Kidney capillary endothelial cell (primary cell): ENCODE data around the gene PHETA1.
A peak's percentile ranks its signal among the peaks of the same experiment; 100 is the strongest.
"Not testable (repeated sequence)": the region's sequence is repeated elsewhere in the genome, so short reads cannot be mapped to it uniquely, and the experiment has no call there.

Experiments used
- DNase-seq: peaks from one replicate; pipeline ENCODE4 v3.0.0-alpha.2; 2018; ENCODE audit warnings: low spot score

The PHETA1 gene

DNA sequence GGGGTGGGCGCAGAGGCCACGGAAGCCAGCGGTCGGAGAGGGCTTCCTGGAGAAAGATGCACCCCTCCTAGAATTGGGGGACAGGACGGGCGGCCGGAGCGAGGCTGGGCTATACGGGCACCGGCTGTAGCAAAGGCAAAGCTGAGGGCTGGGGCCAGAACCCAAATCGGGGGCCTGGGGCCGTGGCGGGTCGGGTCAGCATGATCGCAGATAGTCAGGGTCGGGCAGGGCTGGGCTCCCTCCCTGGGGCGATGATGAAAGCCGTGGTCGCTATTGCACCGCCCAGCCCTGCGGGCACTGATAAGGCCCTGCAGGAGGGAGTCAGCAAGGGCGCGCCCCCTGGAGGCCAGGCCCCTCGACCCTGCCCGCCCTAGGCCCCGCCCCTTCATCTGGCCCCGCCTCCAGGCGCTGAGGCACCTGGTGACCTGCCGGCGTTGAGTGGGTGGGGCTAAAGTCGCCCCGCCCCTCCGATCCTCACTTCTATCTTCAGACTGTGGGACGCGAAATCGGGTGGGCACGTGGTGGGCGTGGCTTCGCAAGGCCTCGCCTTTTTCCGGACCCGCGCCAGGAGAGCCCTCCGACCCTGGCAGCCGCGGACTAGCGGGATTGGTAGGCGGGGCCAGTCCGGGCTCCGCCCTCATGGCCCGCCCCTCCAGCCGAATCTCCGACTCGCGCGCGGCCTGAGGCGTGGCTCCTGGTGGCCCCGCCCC is 36.4 kb upstream of the PHETA1 start:
- DNase-seq = peak; percentile 97

DNA sequence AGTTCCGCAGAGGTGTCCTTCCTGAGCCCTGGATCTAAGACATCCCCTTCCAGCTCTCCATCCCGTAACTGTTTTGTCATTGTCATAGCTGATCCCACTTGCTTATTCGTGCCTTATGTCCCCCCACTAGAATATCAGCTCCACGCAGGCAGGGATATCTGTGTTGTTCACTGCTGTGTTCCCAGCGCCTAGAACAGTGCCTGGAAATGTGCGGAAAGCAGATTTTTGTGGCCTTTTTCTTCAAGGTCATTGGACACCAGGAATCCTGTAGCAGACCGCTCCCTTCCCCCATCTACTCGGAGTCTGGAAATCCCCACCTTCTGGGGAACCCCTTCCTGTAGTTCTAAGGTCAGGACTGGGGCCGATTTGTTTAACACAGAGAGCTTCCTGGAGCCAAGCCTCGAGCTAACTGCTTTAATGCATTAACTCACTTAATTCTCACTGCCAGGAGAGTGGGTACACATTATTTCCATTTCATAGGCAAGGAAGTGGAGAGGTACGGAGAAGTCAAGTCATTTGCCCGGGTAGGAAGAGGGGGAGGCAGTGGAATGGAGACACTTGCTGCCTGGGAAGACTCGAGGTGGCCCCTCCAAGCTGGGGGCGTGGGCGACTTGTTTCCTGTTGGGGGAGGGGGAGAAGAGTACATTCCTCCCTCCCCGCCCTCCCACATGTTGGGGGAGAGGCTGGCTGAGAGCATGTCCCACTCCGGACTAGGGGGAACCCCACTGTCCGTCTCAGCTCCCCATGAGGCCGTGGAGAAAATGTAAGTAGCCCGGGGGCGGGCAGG is 35.7 kb upstream of the PHETA1 start:
- no peak for DNase-seq

DNA sequence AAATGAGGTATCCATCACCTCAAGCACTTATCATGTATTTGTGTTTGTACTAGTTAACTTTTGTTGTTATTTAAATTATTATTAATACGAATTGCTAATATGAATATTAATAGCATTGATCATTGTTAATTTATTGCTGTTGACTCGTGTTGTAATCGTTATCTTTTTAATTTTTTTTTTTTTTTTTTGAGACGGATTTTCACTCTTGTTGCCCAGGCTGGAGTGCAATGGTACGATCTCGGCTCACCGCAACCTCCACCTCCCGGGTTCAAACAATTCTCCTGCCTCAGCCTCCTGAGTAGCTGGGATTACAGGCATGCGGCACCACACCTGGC is 33.6 kb upstream of the PHETA1 start:
- DNase-seq = not testable (repeated sequence)

DNA sequence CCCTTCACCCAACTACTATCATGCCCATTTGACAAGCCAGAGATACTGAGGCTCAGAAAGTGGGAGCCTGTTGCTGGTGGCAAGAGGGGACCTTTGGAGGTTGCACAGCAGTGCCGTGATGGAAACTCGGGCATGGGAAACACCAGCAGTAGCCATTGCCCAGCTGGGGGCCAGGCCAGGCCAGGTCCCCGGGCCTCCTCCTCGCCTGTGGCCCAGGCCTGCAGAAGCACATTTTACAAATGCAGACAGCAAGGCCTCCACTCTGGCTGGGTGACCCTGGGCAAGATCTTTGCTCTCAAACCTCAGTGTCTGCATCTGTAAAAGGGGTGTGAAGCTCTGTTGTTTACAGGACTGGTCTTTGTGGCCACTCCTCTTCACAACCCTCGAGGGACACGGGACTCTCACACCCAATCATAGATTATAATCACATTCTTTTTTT is 32.3 kb upstream of the PHETA1 start:
- no peak for DNase-seq

DNA sequence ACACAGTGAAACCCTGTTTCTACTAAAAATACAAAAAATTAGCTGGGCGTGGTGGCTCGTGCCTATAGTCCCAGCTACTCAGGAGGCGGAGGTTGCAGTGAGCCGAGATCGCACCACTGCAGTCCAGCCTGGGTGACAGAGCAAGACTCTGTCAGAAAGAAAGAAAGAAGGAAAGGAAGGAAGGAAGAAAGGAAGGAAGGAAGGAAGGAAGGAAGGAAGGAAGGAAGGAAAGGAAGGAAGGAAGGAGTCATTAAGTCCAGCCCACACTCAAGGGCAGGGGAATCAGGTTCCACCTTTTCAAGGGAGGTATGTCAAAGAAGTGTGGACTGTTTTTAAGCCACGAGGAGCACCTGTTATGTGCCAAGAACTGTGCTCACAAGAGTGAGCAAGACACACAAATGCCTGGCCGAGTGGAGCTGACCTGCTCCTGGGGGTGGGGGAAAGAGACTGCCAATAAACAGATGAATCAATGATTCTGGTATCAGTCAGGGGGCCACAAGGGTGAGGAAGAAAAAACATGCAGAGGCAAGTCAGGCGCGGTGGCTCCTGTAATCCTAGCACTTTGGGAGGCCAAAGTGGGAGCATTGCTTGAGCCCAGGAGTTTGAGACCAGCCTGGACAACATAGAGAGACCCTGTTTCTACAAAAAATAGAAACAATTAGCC is 31.0 kb upstream of the PHETA1 start:
- not testable (repeated sequence) for DNase-seq

DNA sequence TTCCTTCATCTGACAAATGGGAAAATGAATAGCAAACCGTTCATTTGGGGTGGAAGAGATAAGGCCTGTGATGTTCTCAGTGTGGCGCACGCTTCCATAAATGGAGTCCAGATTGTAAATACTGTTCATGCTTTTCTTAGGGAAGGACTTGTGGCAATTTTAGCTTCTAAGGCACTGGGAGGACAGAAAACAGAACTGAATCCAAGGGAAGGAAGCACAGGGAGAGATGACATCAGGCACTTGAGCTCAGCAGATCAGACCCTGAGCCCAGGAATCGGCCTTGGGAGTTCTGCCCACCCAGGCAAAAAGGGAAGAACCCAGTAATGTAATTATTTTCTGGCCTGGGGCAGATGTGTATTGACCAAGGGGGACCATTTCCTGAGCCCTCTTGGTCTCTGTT is 29.6 kb upstream of the PHETA1 start:
- DNase-seq = no peak

DNA sequence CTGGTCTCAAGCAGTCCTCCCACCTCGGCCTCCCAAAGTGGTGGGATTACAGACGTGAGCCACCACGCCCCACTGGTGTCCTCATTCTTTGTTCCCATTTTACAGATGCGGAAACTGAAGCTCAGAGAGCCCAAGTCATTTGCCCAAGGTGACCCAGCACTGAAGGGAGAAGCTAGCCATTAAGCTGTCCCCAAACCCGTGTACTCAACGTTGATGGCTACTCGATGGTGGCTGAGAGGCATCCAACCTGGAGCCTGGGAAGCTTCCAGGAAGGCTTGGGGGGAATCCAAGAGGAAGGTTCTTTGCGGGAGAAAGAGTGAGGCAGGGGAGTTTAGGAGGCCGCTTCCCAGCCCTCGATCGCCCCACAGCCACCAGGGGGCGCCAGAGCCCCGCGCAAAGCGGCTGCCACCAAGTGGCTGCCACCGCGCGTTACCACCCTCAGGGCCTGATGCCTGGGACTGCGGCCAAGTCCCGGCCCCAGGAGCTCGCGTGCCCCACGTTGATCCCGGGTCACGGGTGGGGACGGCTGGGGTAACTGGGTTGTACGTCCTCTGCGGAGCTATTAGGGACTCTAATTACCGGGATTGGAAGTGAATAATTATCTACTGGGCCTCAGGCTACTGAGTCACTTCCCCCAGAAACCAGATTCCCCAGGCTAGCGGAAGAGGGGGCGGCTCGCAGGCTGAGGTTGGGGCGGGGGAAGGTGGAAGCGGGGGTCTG is 28.0 kb upstream of the PHETA1 start:
- peak; percentile 89 for DNase-seq

DNA sequence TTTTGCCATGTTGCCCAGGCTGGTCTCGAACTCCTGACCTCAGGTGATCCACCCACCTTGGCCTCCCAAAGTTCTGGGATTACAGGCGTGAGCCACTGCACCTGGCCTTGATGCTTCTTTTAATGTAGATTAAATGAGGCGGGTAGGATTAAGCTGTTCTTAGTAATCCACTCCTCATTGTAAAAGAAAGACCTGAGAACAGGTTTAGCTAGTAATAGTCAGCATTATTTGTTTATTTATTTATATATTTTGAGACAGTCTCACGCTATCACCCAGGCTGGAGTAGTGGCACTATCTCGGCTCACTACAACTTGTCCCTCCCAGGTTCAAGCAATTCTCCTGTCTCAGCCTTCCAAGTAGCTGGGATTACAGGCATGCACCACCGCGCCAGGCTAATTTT is 27.4 kb upstream of the PHETA1 start:
- not testable (repeated sequence) for DNase-seq

DNA sequence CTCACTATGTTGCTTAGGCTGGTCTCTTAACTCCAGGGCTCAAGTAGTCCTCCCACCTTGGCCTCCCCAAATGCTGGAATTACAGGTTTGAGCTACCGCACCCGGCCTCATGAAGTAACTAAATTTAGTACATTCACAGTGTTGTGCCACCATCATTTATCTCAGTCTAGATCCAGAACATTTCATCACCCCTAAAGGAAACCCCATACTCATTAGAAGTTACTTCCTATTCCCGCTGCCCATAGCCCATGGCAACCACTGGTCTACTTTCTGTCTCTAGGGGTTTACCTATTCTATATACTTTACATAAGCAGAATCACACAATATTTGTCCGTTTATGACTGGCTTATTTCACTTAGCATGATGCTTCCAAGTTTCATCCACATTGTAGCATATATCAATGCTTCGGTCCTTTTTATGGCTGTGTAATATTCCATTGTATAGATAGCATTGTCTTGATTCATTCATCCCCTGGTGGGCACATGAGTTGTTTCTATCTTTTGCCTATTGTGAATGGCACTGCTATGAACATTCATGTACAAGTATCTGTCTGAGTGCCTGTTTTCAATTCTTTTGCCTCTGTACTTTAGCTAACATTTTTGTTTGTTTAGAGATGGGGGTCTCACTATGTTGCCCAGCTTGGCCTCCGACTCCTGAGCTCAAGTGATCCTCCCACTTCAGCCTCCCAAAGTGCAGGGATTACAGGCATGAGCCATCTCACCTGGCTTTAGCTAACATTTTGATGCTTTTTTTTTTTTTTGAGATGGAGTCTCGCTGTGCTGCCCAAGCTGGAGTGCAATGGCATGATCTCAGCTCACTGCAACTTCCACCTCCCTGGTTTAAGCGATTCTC is 26.7 kb upstream of the PHETA1 start:
- DNase-seq = no peak

DNA sequence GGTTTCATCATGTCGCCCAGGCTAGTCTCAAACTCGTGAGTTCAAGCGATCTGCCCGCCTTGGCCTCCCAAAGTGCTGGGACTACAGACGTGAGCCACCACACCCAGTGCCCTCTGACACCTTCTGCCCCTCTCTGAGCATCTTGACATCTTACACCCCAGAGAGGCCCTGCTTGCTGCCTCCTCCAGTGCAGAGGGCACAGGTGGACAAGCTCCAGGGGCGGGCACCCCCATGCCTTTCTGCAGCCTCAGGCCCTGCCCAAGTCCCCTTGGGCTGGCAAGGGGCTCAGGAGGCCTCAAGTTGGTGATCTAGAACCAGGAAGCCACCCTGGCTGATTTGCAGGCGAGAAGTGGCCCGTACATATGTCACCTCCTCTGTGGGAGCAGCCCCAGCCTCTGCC is 25.6 kb upstream of the PHETA1 start:
- DNase-seq = no peak

DNA sequence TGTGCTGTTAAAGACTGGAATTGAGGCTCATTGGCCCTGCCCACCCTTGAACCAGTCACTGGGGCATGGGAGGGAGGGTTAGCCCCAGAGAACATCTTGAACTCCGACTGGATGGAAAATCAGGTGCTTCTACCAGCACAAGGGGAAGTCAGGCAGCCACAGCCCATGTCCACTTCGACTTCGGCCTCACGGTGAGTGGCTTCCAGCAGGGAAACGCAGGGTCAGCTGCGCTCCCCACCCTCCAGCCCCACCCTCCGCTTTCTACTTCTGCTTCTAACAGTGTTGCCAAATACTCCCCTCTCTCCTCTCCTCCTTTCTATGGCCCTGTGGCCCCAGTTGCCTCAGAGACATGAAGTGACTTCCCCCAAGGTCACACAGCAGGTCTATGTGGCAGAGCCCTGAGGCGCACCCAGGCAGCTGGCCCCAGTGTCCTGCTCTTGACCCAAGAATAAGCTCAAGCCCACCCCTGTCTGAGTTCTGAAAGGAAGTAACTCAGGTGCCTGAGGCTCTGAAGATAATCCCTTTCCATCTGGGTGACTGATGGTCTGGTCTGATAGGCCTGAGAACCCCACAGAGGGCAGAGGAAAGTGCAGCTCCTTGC is 24.9 kb upstream of the PHETA1 start:
- no peak for DNase-seq

DNA sequence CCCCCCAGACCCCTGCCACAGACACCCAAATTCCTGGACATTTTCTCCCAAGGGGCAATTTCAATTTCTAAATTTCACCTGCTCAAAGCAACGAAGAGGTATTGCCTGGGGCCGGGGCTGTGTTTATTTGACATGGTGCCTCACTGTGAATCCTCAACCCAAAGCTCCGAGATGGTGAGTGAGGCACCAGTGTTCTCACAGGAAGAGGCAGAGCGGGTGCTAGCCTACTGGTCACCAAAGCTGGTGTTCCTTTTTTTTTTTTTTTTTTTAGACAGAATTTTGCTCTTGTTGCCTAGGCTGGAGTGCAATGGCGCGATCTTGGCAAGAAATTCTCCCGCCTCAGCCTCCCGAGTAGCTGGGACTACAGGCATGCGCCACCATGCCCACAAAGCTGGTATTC is 22.0 kb upstream of the PHETA1 start:
- no peak for DNase-seq

DNA sequence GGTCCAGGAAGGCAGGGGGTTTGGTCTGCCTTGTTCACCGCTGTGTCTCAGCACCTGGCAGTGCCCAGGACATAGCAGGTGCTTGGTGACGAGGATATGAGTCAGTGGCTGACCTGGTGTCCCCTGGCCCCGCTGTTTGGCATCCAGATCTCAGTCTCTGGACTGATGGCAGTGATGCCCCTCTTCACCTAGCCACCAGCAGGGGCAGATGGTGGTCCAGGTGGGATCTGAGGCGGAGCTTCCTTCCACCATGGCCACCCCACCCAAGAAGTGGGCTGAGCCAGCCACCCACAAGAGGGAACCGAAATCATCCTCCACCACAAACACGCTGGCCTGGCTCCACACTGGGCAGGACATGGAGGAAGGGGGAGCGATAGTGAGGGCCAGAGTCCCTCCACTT is 20.7 kb upstream of the PHETA1 start:
- DNase-seq = no peak

DNA sequence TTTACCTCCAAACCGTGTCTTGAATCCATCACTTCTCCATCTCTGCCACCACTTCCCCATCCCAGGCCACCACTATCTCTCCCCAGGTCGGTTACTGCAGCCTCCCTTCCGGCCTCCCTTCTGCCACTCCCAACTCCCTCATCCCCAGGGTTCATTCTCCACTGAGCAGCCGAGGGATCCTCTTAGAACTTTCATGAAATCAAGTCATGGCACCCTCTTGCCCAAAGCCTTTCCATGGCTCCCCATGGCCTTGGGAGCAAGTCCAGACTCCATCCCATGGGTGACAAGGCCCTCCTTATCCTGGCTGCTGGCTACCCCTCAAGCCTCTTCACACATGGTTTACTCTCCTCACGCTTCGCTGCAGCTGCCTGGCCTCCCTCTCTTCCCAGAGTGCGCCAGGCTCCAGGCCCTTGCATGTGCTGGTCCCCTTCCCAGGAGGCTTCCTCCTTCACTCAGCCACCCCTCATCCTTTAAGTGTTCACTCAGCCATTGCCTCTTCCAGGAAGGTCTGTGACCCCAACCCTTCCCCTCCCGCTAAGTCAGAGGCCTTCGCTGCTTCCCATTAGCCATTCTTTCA is 18.9 kb upstream of the PHETA1 start:
- no peak for DNase-seq

DNA sequence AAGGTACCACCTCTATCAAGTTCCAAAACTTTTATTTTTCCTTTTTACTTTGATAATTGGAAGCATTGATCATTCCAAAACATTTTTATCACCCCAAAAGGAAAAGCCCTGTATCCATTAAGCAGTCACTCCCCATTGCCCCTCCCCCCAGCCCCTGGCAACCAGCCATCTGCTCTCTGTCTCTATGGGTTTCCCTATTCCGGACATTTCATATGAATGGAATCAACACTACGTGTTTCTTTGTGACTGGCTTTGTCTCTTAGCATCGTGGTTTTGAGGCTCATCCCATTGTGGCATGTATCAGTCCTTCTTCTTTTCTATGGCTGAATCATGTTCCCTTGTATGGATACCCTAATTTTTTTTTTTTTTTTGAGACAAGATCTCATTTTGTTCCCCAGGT is 18.0 kb upstream of the PHETA1 start:
- DNase-seq = no peak

DNA sequence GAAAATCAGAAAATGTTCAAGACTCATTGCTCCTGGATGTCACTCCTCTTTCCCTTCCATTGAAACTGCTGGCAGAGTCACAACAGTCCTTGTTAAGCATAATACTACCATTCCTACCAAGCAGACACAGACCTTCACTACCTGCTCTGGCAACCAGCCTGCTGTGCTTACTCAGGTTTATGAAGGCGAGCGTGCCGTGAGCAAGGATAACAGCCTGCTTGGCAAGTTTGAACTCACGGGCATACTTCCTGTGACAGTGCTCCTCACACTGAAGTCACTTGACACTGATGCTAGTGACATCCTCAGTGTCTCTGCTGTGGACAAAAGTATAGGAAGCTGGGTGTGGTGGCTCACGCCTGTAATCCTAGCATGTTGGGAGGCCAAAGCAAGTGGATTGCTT is 15.7 kb upstream of the PHETA1 start:
- DNase-seq = no peak

DNA sequence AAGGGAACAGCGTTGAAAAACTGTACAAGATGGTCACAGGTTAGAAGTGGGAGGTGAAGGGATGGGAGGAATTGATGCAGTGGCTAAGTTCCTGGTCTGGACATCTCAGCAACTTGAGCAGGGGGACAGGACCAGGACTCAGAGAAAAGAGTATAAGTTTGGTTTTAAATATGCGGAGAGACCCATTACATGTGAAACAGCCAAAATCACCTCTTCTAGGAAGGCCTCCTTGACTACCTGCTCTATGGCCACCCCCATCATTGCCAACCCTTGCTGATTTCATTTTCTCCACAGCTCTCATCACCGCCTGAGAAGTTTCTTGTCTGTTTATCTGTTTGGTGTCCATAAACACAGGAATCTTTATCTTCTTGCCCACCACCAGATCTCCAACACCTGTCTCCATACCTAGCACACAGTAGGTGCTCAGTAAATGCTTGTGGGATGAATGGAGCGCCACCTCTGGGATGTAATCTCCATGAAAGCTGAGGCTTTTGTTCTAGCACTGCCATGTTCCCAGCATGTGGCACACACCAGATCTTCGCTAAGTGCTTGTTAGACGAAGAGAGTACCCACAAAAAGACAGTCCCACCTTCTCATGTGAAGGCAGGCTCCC is 11.2 kb upstream of the PHETA1 start:
- no peak for DNase-seq

DNA sequence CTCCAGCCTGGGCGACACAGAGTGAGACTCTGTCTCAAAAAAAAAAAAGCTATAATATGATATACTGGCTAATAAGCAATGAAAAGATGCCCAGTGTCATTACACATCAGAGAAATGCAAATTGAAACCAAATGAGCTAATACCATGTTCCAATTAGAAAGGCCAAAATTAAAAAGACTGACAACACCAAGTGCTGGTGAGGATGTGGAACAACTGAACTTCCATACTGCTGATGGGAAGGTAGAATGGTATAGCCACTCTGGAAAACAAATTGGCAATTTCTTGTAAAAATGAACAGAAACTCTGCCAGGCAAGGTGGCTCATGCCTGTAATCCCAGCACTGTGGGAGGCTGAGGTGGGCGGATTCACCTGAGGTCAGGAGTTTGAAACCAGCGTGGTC is 8.5 kb upstream of the PHETA1 start:
- no peak for DNase-seq

DNA sequence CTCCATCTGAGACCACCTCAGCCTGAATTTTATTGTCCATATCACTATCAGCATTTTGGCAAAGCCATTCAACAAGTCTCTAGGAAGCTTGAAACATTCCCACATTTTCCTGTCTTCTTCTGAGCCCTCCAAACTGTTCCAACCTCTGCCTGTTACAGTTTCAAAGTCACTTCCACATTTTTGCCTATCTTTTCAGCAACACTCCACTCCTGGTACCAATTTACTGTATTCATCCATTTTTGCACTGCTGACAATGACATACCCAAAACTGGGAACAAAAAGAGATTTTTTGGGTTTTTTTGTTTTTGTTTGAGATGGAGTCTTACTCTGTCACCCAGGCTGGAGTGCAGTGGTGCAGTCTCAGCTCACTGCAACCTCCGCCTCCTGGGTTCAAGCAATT is 4.3 kb upstream of the PHETA1 start:
- not testable (repeated sequence) for DNase-seq

DNA sequence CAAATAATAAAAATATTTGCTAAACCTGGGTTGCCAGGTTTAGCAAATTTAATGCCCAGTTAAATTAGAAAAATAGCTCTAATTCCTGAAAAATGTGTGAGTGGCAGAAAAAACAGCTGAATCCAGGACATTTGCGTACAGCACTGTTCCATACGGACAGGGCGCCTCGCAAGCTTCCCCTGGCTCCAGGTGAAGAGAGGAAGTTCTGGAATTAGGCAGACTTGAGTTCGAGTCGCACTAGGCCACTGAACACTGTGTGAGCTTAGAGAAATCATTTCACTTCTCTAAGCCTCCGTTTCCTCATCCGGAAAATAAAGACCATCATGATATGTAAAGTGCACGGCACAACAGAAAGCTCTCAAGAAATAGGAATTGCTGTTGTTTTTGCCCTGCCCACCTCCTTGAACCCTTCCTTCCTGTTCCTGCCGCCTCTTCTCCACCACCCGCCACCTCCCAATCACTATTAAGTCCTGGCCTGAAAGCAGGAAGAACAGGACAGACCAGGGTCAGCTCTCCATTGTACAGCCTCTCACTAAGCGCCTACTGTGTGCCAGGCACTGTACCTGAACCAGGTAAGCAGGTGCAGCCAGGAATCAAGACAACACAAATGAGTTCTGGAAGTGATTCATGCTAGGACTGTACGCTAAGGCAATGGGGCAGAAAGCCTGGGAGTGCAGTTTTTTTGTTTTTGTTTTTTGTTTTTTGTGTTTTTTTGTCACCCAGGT is 763 bp upstream of the PHETA1 start:
- peak; percentile 26 for DNase-seq
